Activated CD4-positive, CD25-positive, alpha-beta regulatory T cell treated with anti-CD3 and anti-CD28 coated beads, Interleukin-2, amount 50 U/mL, for 72 hours (primary cell): ENCODE data around the gene SH3RF3.

ENCODE experiments used
- DNase-seq: peaks from one replicate; pipeline ENCODE4 v3.0.0; 2021

Gene SH3RF3

GRCh38 chr2:109244750-109245382 is 115.9 kb downstream of the SH3RF3 start:
- DNase-seq, result no peak

GRCh38 chr2:109246176-109246575 is 117.2 kb downstream of the SH3RF3 start:
- no peak for DNase-seq

DNA sequence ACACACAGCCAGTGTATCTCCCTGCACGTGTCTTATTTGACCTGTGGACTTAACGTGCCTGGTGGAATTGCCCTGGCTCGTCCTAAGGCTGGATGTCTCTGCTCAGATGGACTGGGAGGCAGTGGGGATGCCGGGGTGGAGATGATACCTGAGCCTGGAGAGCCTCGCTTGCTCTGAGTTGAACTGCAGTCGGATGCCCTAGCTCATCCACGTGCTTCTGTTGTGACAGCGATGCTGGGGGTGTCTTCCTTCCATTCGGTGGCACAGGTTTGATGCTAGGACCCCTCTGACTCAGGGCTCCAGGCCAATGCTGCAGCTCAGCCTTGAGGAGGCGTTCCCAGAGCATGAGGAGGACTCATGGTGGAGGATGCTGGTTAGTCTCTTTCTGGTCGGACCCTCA is 117.6 kb downstream of the SH3RF3 start:
- DNase-seq, result no peak

DNA sequence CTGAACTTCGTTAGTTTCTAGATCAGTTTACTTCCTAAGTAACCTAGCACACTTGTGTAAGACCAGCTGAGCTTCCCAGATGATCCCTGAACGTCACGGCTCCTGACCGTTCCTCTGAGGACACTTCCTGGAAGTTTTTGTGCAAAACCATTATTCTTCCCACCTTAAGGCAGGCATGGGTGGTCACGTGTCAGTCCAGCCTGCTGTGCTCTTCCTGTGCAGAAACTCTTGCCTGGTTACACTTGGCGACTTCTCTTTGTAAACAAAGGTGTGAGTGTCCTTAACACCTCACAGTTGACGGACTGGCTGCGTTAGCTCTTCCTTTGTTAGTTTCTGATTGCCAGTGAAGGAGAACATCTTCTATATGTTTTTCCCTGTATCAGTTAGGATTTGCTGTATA is 118.3 kb downstream of the SH3RF3 start:
- no peak for DNase-seq

- DNase-seq, result no peak
These were observed 118.8 kb downstream of the SH3RF3 start for GRCh38 chr2:109247812-109248211.

GRCh38 chr2:109248590-109248989 is 119.6 kb downstream of the SH3RF3 start:
- DNase-seq, result no peak

- DNase-seq, result no peak
These were observed 124.2 kb downstream of the SH3RF3 start for GRCh38 chr2:109253217-109253616.

DNA sequence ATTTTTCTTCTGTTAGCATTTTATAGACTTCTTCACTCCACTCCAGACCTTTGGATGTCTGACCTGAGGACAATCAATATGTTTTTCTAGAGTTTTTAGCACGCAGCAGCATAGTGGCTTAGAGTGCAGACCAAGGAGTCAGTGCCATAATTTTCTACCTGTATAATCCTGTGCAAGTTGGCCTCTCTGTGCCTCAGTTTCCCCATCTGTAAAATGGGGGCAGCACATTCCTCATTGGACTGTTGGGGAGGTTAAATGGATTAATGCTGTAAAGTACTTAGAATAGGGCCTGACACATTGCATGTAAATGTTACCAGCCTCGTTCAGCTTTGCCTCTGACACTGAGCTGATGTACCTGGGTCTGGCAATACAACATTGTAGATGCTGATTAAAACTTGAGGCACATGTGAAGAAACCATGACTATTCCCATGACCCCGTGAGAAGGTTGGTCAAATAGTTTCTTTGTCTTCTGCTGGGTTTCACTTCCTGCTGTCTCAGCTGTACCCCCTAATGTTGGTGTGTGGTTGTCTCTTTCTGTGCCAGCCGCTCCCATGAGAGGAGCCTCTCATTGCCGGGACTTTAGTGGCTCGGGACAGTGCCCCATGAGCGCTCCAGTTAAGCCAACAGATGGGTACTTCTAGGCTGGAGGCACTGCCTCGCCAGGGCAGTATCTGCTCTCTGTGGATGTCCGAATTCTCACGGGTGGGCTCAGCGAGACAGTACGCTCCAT is 125.3 kb downstream of the SH3RF3 start:
- no peak for DNase-seq

DNA sequence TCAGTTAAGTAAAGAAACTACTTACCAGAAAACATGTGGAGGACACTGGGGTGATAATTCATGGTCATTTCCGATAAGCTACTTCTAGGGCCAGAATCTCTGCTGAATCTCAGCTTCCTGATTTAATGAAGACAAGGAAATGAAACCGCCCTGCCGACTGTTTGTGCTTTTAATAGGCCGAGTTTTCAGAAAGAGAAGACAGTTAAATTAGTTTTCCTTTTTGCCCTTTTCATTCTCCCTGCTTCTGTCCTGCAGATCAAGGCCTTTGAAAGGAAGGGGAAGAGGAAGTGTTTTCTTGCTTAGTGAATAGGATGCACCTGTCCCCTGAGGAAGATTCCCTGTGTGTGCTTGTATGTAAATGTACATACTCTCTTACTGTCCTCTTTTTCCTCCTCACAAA is 126.6 kb downstream of the SH3RF3 start:
- no peak for DNase-seq

DNA sequence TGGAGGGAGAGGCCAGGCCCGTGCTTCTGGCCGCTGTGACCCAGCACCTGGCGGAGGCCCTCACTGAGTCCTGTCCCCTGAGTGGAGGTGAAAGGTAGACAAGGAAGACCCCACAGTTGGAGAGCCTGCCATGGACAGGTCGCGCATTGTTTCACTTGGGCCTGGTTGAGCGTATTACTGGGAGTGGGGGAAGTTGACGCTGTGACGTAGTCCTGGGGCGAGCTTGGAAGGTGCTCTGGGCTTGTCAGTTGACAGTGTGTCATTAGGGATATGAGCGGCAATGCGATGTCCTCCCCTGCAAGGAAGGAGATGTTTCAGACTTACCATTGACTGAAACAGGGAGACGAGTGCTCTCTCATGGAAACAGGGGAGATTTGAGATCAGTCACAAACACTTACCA is 127.1 kb downstream of the SH3RF3 start:
- no peak for DNase-seq

DNA sequence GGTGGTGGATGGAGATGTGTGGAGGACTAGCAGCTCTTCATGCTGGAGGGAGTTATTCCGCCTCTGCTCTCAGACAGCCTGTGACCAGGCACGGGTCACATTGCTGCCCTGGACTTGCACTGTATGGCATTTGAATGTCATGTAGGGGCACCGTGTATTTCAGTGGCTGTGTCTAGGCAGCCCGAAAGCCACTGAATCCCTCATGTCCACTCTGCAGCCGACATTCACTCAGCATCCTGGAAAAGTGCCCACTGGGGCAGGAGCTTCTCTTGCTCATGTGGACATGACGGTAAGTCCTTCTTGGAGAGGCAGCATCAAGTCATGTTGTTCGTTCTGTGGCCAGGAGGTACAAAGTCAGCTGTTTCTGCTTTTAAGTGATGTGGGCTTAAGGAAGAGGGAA is 127.9 kb downstream of the SH3RF3 start:
- DNase-seq, result no peak

GRCh38 chr2:109257653-109258052 is 128.6 kb downstream of the SH3RF3 start:
- DNase-seq, result no peak

DNA sequence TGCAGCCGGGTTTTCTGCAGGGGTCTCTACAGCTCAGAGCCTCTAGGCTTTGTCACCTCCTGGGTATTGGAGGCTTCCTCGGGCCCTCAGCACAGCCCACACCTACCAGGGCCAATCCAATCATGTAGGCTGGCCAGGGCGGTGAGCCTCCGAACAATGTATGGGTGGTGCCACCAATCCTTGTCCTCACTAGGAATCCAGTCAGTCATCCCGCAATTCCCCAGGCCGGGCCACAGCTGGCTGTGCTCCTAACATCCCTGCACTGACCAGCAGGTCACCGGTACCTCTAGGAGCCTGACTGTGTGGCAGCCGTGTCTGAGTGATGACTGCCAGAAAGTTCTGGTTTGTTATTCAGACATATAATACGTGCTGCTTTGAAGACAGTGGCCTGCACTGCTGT is 129.4 kb downstream of the SH3RF3 start:
- no peak for DNase-seq

- no peak for DNase-seq
These were observed 130.0 kb downstream of the SH3RF3 start for GRCh38 chr2:109258905-109259540.

- no peak for DNase-seq
These were observed 130.7 kb downstream of the SH3RF3 start for GRCh38 chr2:109259671-109260070.

- DNase-seq, result no peak
These were observed 131.3 kb downstream of the SH3RF3 start for GRCh38 chr2:109260116-109260855.

- no peak for DNase-seq
These were observed 132.1 kb downstream of the SH3RF3 start for GRCh38 chr2:109260886-109261700.

DNA sequence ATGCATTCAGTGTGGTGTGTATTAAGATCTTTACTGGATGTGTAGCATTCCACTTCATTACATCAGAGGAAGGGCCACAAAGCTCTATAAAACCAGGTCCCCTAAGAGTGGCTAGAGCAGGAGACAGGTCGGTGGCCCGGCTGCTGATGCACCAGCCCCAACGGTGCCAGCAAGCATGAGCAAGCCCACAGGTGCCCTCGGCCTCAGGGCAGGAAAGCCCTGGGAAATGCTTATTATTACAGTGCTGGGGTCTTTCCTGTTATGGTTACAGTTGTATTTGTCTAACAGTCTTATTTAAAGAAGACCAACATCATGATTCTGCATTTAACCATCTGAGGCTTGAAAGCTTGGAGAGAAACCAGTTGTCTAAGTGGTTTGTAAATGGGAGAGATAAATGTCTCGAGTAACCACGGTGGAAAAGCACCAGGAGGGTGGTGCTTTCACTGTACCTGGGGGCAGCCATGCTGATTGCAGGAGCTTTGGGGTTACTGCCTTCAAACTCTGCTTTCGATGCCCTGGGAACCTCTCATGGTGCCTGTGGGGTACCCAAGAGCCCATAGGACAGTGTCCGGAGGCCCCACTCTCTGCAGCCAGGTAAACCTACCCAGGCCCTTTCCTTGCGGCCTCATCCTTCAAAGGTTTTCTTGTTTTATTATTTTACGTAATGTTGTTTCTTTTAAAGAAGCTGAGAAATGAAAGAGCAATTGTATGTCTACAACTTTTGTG is 133.1 kb downstream of the SH3RF3 start:
- no peak for DNase-seq

DNA sequence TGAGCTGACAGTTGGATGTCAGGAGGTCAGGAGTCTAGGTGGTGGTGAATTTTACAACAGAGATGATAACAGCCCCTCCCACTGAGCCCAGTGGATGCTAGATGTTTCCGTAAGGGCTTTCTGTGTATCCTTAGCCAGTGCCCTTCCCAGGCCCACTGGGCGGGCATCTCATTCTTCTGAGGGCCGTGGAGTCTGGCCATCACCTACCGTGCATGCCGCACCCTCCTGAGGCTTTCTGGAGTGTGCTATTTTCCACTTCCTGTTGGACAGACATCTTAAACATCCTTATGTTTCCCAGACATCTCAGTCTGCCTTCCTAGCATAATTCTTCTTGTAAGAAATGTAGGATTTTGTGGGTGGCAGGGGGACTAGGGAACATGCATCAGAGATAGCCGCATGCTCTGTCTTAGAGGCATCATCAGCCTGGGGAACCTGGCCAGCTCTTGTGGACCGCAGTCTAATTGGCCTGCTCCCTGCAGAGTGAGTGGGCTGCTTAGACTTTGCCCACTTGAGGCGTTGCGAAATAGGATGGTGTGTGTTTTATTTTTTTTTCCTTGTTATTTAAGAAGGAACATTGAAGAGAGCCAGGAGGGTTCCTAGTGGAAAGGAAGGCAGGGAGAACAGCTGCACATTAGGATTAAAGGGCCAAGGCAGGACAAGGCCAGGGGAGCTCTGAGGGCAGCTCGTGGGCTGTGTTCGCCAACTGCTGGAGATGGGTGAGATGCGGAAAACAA is 135.8 kb downstream of the SH3RF3 start:
- DNase-seq, result no peak

DNA sequence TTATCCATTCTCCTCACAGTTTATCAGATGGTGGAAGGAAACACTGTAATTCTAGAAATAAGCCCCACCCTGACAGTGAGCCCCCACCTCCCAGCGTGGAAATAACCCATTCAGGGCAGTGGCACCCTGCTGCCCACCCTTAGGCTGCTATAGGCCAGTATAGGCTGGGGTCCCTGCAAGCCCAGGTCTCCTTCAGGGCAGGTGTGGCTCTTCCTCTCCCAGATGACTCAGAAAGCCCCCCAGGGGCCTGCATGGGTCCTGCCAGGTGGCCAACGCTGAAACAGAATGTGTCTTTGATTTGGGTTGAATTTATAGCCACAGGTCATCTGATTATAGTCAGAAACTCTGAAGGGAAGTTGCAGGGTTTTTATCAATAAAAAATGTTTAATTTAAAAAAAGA is 136.4 kb downstream of the SH3RF3 start:
- DNase-seq, result no peak

DNA sequence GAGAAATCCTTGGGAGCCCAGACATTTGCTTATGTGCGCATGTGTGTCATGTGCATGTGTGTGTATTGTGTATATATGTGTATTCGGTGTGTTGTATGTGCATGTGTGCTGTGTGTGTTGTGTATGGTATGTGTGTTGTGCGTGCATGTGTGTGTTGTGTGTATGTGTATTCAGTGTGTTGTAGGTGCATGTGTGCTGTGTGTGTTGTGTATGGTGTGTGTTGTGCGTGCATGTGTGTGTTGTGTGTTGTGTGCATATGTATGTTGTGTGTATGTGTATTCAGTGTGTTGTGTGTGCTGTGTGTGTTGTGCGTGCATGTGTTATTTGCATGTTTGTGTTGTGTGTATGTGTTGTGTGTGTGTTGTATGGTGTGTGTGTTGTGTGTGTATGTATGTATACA is 136.9 kb downstream of the SH3RF3 start:
- DNase-seq, result no peak
